Neutrophil (primary cell): ENCODE measurements around the gene ANKS1B.

Experiments used
- H3K27ac ChIP-seq: fragments of 200-600 bp; sonication (generic); 2 replicates; pipeline ENCODE4 v1.5.1; 2016; ENCODE audit warnings: mild to moderate bottlenecking, moderate library complexity
- H3K27me3 ChIP-seq: fragments of 200-600 bp; sonication (generic); 2 replicates; pipeline ENCODE4 v1.6.0; 2016; ENCODE audit warnings: mild to moderate bottlenecking
- H3K36me3 ChIP-seq: fragments of 200-600 bp; sonication (generic); 2 replicates; pipeline ENCODE4 v1.5.1; 2017
- H3K4me1 ChIP-seq, 2 experiments: fragments of 200-600 bp in 1 of 2; sonication (generic) in 1 of 2; 1 replicate in 1 of 2; 2 replicates in 1 of 2; pipeline versions ENCODE4 v1.5.1 to v1.6.1; 2013 to 2016; ENCODE audit warnings: low read depth in 1 of 2, low read length in 1 of 2, mild to moderate bottlenecking in 1 of 2, moderate library complexity in 1 of 2; ENCODE audit not compliant: control insufficient read depth in 1 of 2, insufficient read depth in 1 of 2
- H3K4me3 ChIP-seq, 2 experiments: fragments of 200-600 bp in 1 of 2; sonication (generic) in 1 of 2; 1 replicate in 1 of 2; 2 replicates in 1 of 2; pipeline ENCODE4 v1.5.1; 2013 to 2016; ENCODE audit warnings: low read depth in 1 of 2, low read length in 1 of 2, mild to moderate bottlenecking in 1 of 2, moderate library complexity in 1 of 2
- H3K9me3 ChIP-seq: fragments of 200-600 bp; sonication (generic); 2 replicates; pipeline ENCODE4 v1.5.1; 2016
- CTCF ChIP-seq: fragments of 200-600 bp; sonication (generic); IDR thresholded peaks from 2 replicates; pipeline ENCODE4 v1.5.1; 2016; ENCODE audit warnings: antibody characterized with exemption

Gene ANKS1B

GRCh38 chr12:99984271-99985128, at the start of gene ANKS1B:
ANKS1B (minus strand) TSS chr12:99984936; CDS start chr12:99984237, 699 bp downstream.
- no peak for TF ChIP-seq CTCF
- H3K4me1 ChIP-seq, result peaks cover 0 to 3% of the 10 kb centered on the region in 2 experiments
- no peaks in the 10 kb centered on the region for H3K9me3 ChIP-seq
- no peaks in the 10 kb centered on the region for H3K36me3 ChIP-seq
- H3K27me3 ChIP-seq, result peaks cover 80% of the 10 kb centered on the region
- H3K27ac ChIP-seq, result no peak within 1 kb of the TSS
- no peak within 1 kb of the TSS for H3K4me3 ChIP-seq

GRCh38 chr12:100031836-100032235, 47.1 kb upstream of the ANKS1B start:
- no peaks in the 10 kb centered on the region for H3K27me3 ChIP-seq
- no peaks in the 10 kb centered on the region for H3K4me1 ChIP-seq
- no peak overlapping the region for H3K4me3 ChIP-seq
- TF ChIP-seq CTCF, result no peak
- no peak overlapping the region for H3K27ac ChIP-seq
- H3K9me3 ChIP-seq, result no peaks in the 10 kb centered on the region
- H3K36me3 ChIP-seq, result peaks cover 16% of the 10 kb centered on the region

- Histone ChIP-seq H3K27me3 (no peaks in the 10 kb centered on the region), H3K36me3 (no peaks in the 10 kb centered on the region), H3K4me1 (no peaks in the 10 kb centered on the region), H3K4me3 (no peak overlapping the region), H3K27ac (no peak overlapping the region), H3K9me3 (no peaks in the 10 kb centered on the region)
- no peak for TF ChIP-seq CTCF
Observed at GRCh38 chr12:100027671-100028070, 42.9 kb upstream of the ANKS1B start.

GRCh38 chr12:100026241-100026640, 41.5 kb upstream of the ANKS1B start:
- Histone ChIP-seq H3K27me3 (no peaks in the 10 kb centered on the region), H3K9me3 (no peaks in the 10 kb centered on the region), H3K27ac (no peak overlapping the region), H3K36me3 (no peaks in the 10 kb centered on the region), H3K4me1 (no peaks in the 10 kb centered on the region), H3K4me3 (no peak overlapping the region)
- TF ChIP-seq CTCF, result no peak

- no peak for TF ChIP-seq CTCF
- H3K36me3 ChIP-seq, result no peaks in the 10 kb centered on the region
- no peaks in the 10 kb centered on the region for H3K4me1 ChIP-seq
- no peaks in the 10 kb centered on the region for H3K9me3 ChIP-seq
- H3K27me3 ChIP-seq, result no peaks in the 10 kb centered on the region
- H3K27ac ChIP-seq, result no peak overlapping the region
- no peak overlapping the region for H3K4me3 ChIP-seq
Observed at GRCh38 chr12:100024974-100025555, 40.3 kb upstream of the ANKS1B start.
